SW 1271 (cell line): ENCODE results near the gene ARHGDIB.

Experiments
- DNase-seq, 2 experiments: peaks; one replicate each; lab custom pipeline; 2025; lab: John Stamatoyannopoulos, UW

The ARHGDIB gene

GRCh38 chr12:14893506-14894250 is 67.7 kb downstream of the ARHGDIB start:
- no peak for DNase-seq

GRCh38 chr12:14892726-14893505 is 68.5 kb downstream of the ARHGDIB start:
- no peak for DNase-seq
